NOMO-1 treated with dmso at 0.1 percent for 144 hours (cell line): ENCODE measurements around the gene ANTXR1.
A peak's percentile ranks its signal among the peaks of the same experiment; 100 is the strongest.

Source experiments
- DNase-seq: peaks from one replicate; lab custom pipeline; 2025; ENCODE audit not compliant: unreplicated experiment; lab: John Stamatoyannopoulos, UW

The ANTXR1 gene

GRCh38 chr2:69177785-69178636 is 165.0 kb downstream of the ANTXR1 start:
- DNase-seq: peak; percentile 89

GRCh38 chr2:69178756-69179155 is 165.8 kb downstream of the ANTXR1 start:
- DNase-seq: no peak

GRCh38 chr2:69180227-69180626 is 167.2 kb downstream of the ANTXR1 start:
- DNase-seq: no peak

- DNase-seq: no peak
These were observed 168.0 kb downstream of the ANTXR1 start for GRCh38 chr2:69180974-69181373.

- no peak for DNase-seq
These were observed 168.9 kb downstream of the ANTXR1 start for GRCh38 chr2:69181806-69182427.

- DNase-seq: no peak
These were observed 170.7 kb downstream of the ANTXR1 start for GRCh38 chr2:69183659-69184058.

GRCh38 chr2:69184224-69184623 is 171.2 kb downstream of the ANTXR1 start:
- DNase-seq: no peak

- DNase-seq: no peak
These were observed 172.8 kb downstream of the ANTXR1 start for GRCh38 chr2:69185807-69186206.

GRCh38 chr2:69186614-69187013 is 173.6 kb downstream of the ANTXR1 start:
- DNase-seq: no peak

- no peak for DNase-seq
These were observed 175.4 kb downstream of the ANTXR1 start for GRCh38 chr2:69188182-69188900.

GRCh38 chr2:69190743-69191404 is 177.9 kb downstream of the ANTXR1 start:
- DNase-seq: no peak

GRCh38 chr2:69191634-69192033 is 178.7 kb downstream of the ANTXR1 start:
- no peak for DNase-seq

- DNase-seq: no peak
These were observed 179.4 kb downstream of the ANTXR1 start for GRCh38 chr2:69192176-69192945.

- DNase-seq: no peak
These were observed 182.7 kb downstream of the ANTXR1 start for GRCh38 chr2:69195706-69196105.

GRCh38 chr2:69196327-69197117 is 183.5 kb downstream of the ANTXR1 start:
- no peak for DNase-seq

- no peak for DNase-seq
These were observed 187.1 kb downstream of the ANTXR1 start for GRCh38 chr2:69200107-69200520.

GRCh38 chr2:69201259-69201658 is 188.3 kb downstream of the ANTXR1 start:
- DNase-seq: no peak

GRCh38 chr2:69202327-69202726 is 189.3 kb downstream of the ANTXR1 start:
- DNase-seq: no peak

GRCh38 chr2:69203166-69203985 is 190.4 kb downstream of the ANTXR1 start:
- DNase-seq: no peak
